ENCODE data around the gene RASGEF1B.
"Not testable (repeated sequence)": the region's sequence is repeated elsewhere in the genome, so short reads cannot be mapped to it uniquely, and the experiment has no call there.

The RASGEF1B gene

GRCh38 chr4:81498046-81498445 lies 26.3 kb upstream of the RASGEF1B start:
- no peak for DNase-seq

GRCh38 chr4:81495345-81495744 lies 23.6 kb upstream of the RASGEF1B start:
- DNase-seq: no peak

DNA sequence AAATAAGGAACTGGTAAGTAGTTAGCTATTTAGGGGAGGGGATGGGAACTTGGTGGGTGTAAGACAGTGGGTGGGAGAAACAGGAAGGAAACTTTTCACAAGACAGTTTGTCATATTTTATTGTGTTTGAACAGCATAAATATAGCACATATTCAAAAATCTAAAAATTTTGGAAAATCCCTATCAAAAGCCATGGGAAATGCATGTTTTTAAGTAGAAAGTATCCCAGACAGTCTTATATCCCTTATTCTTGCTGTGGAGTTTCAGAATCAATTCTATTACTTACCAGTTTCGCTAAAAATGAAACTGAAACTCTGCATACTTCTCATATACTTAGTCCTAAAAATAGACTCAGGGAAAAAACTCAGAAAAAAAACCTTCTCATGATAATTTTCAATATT lies 22.3 kb upstream of the RASGEF1B start:
- no peak for DNase-seq

- no peak for DNase-seq
Measured at GRCh38 chr4:81492606-81493230, 21.0 kb upstream of the RASGEF1B start.

DNA sequence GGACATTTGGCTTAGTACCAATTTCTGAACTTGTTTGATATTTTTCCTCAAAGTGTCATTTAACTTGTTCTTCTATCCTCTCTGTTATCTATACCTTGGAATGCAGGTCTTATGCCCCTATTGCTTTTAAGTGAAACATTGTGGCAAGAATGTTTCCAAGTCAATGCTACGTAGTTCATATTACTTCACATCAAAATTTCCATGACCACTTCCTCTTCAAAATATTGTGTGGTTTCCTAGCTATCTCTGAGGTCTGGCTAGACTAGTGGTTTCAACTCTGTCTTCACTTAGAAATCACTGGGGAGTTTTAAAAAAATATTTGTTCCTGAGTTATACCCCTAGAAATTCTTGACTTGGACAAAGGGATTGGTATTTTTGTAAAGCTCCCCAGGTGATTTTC lies 20.2 kb upstream of the RASGEF1B start:
- no peak for DNase-seq

GRCh38 chr4:81490403-81491160 lies 18.9 kb upstream of the RASGEF1B start:
- DNase-seq: no peak

DNA sequence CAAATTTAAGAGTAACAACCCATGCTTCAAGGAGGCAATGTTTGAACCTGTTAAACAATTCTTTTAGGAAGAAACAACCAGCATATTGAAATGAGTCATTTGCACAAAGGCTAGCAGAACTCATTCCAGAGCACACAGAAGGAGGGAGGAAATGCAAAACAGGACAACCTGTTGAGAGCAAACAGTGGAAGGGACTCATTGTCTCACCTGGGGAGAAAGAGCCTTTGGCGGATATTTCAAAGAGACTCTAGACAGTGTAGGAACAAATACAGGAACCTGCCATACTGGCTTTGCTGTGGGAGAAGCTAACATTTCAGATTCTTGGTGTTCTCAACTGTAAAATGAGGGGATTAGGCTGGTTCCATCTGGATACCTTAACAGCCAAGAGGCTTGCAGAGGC lies 14.8 kb upstream of the RASGEF1B start:
- DNase-seq: no peak

DNA sequence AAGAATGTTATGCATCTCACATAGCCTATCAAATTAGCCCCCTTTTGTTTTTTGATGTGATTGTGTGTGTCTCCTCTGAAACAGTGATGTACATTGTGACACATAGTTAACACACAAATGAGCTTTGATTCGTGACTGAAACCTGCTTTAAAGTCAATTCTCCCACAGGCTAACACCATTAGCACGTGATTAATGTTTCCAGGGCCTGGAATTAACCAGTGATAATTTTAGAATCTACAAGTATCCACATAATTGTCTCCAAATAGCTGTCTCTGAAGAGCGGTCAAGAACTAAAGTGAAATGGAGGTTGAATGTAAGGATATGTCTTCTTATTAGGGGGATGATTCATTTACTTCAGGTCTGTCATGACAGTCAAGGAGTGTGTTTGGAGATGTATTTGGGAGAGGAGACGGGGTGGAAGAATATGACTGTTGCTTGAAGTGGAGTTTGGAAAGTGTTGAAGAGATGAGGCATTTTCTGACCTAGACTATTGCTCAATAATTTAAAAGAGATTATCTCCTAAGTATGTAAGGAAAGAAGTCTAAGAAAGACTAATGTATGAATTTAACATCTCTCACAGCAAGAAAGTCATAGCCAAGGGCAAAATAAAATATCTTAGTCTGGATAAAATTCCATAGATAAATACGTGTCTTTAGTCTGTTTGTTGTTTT lies 13.7 kb upstream of the RASGEF1B start:
- DNase-seq: no peak

GRCh38 chr4:81482326-81482725 lies 10.6 kb upstream of the RASGEF1B start:
- DNase-seq: no peak

DNA sequence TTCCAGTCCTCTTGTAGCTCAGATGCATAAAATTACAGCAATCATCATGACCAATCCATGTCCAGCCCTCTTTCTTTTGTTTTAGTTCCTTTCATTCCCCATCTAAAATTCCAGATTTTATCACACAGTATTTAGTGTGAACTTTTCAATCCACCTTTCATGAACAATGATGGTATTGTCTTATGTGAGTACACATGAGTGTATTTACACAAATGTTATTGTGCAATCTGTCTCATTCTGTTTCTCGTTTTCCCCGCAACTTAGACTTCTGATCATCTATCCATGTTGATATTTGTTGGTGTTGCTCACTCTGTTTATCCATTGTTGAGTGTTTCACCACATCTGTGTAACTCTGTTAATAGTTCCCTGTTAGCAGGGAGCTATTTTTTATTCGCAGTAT lies 9.4 kb upstream of the RASGEF1B start:
- no peak for DNase-seq

GRCh38 chr4:81479573-81479972 lies 7.9 kb upstream of the RASGEF1B start:
- not testable (repeated sequence) for DNase-seq

DNA sequence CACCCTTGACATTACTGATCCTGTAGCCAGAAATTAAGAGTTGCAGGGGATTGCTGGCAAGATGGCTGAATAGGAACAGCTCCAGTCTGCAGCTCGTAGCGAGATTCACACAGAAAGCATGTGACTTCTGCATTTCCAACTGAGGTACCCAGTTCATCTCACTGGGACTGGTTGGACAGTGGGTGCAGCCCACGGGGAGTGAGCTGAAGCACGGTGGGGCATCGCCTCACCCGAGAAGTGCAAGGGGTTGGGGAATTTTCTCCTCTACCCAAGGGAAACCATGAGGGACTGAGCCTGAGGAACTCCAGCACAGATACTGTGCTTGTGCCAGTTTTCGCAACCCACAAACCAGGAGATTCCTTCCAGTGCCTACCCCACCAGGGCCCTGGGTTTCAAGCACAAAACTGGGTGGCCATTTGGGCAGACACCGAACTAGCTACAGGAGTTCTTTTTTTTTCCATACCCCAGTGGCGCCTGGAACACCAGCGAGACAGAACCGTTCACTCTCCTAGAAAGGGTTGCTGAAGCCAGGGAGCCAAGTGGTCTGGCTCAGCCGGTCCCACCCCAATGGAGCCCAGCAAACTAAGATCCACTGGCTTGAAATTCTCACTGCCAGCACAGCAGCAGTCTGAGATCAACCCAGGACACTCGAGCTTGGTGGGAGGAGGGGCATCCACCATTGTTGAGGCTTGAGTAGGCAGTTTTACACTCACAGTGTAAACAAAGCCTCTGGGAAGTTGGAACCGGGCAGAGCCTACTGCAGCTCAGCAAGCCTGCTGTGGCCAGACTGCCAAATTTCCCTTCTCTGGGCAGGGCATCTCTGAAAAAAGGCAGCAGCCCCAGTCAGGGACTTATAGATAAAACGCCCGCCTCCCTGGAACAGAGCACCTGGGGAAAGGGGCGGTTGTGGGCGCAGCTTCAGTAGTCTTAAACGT lies 1.9 kb upstream of the RASGEF1B start:
- not testable (repeated sequence) for DNase-seq

GRCh38 chr4:81472281-81473182 lies 825 bp upstream of the RASGEF1B start:
- peak; percentile 95 for DNase-seq

- DNase-seq: no peak
Measured at GRCh38 chr4:81471298-81471587, 464 bp downstream of the RASGEF1B start.

DNA sequence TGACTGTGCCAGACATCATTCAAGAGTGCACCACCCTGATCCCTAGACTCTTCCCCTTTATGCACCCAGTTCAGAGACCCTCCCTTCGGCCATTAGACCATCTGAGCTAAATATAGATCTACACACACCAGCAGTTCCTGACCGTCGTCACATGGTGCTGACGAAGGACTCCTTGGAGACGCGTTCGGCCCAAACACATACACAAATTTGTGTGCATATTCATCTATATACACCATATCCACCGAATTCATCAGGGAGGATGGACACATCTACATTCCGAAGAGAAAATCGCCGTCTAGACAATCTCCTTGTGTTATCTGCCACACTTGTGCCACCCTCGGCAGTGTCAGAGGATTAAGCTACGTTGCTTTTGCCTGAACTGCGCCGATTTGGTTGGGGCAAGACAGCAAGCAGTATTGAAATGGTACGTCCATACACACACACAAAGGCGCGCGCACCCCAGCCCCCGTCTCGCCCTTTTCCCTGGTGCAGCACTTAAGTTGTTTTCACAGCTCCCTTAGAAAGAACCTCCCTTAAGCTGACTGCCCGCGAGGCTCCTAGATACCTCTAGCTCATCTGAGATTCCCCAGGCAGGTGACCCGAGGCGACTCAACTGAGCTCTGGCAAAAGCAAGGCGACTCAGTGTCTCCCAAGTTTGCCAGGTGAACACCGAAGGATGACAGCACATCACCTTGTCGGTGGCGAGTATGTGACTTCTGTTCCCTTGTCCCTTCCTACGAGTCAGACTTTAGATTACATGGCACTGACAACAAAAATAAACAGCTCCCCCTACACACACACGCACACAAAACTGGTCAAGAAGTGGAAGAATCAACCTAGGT lies 1.0 kb downstream of the RASGEF1B start:
- peak; percentile 43 for DNase-seq

DNA sequence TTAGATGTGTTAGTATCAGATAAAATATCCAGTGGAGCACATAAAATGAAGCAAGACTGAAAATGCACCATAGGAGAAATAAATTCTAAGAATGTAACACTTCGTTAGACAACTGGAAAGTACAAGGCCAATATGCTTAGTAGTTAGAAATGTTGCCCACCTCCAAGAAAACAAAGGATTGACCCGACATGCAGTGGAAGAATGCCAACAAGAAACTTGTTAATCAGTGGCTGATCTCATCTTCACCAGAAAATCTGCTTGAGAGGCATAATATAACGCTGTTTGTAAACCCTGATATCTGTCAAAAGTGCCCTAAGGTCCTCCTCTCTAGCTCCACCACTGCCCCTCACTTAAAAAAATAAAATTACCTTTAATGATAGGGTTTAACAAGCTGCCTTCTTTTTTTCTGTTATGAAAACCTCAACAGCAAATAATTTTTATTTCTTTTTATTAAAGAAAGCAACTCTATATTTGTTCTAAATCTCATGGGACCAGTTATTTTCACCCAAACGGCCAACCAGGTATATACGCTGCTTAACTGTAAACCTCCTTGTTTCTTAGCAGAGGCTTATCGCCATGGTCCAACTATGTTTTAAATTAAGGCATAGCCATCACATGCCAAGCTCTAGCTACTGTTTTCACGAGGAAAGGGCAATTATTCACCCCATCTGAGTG lies 1.8 kb downstream of the RASGEF1B start:
- DNase-seq: no peak

GRCh38 chr4:81468678-81469077 lies 3.0 kb downstream of the RASGEF1B start:
- no peak for DNase-seq

GRCh38 chr4:81467672-81467964 lies 4.1 kb downstream of the RASGEF1B start:
- DNase-seq: no peak

DNA sequence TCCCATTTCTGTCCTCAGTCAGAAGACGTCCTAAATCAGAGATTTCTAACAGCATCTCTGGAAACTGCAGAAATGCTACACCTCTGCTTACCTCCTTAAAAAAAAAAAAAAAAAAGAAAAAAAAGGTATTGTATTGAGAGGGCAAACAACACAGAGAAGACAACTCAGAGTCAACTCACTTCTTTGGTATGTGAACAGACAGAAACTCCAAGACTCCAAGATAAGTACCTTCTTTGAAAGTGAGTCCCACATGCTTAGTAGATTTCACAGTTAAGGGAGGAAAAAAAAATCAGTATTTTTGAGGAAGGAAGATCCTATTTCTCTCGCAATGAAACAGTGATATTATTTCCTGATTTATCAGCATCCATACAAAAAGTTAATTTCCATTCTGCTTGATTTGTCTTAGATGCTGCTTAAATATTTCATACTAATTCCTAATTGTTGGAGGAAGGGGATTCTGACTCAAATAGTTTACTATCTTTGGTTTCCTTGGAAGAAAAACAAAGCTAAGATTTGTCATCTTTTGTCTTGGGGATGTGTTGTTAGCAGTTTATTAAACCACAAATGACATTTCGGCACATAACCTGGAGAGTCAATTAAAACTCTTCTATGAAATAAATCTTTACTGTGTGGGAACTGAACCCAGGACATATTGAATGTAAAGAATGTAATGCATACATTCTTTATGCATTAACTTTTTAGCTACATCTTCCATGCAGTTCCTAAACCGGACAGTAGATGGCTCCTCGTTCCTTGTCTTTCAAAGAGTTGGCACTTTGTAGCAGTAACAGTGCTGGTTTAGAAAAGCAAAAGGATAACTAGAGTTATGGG lies 4.7 kb downstream of the RASGEF1B start:
- peak; percentile 54 for DNase-seq
